GM23248 (cell line): ENCODE measurements around the gene PLPP7.

Source experiments
- EZH2 ChIP-seq: fragments of 200-600 bp; sonication (generic); IDR thresholded peaks from 2 replicates; pipeline ENCODE4 v1.6.1; 2018; ENCODE audit warnings: antibody characterized with exemption, mild to moderate bottlenecking; ENCODE audit not compliant: insufficient read depth, poor library complexity, severe bottlenecking
- EZH2phosphoT487 ChIP-seq: fragments of 200-600 bp; sonication (generic); IDR thresholded peaks from 2 replicates; pipeline ENCODE4 v1.6.1; 2018; ENCODE audit warnings: antibody characterized with exemption, moderate library complexity, mild to moderate bottlenecking, low read depth; ENCODE audit not compliant: insufficient read depth

DNA sequence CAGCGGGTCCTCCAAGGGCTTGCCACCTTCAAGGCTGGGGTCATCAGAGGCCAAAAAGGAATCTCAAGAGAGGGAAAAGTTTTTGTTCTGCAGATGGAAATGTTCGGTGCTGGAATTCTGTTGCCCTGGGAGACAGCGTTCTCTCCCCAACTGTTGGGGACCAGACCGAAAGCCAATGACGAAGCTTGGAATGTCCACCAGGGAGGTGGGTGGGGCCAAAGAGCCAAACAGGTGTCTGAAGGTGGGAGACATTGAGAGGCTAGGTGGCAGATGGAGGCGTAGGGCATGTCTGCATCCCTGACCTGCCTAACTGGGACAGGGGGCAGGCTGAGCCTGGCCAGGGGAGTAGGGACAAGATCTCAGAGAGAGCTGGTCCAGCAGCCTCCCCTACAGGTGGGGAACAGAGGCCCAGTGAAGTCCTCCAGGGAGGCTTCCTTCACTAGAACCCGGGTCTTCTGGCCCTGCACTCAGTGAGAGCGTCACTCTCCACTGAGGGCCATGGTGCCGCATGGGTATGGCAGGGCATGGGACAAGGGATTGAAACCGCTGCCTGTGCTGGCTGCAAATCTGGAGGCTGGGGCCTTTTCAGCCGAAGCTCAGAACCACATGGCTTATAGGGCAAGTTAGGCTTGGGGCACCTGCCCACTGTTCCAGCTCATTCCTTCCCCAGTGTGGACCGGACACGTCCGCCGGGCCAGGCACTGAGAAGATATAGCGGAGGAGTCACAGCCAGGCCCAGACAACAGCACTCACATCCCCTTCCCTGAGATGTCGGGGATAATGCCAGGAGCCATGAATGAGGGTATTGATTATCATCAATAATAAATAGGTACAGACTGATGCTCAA, 8.2 kb upstream of the PLPP7 start:
- no peak for TF ChIP-seq EZH2
- TF ChIP-seq EZH2phosphoT487 = no peak
